HG03039 (cell line): ENCODE data around the gene RAB24.

Source experiments
- ATAC-seq: cut with Tn5 transposase; IDR thresholded peaks from one replicate; pipeline ENCODE4 v1.9.1; 2021; ENCODE audit warnings: mild to moderate bottlenecking, moderate library complexity; ENCODE audit not compliant: unreplicated experiment

RAB24 gene

GRCh38 chr5:177333420-177334154, 30.1 kb upstream of the RAB24 start:
- no peak for ATAC-seq

- no peak for ATAC-seq
These were observed 29.4 kb upstream of the RAB24 start for GRCh38 chr5:177332896-177333260.

GRCh38 chr5:177332031-177332895, 28.7 kb upstream of the RAB24 start:
- ATAC-seq, result no peak

GRCh38 chr5:177330991-177331842, 27.7 kb upstream of the RAB24 start:
- no peak for ATAC-seq

GRCh38 chr5:177329883-177330282, 26.4 kb upstream of the RAB24 start:
- no peak for ATAC-seq

GRCh38 chr5:177328545-177329231, 25.2 kb upstream of the RAB24 start:
- no peak for ATAC-seq

- ATAC-seq, result no peak
These were observed 24.3 kb upstream of the RAB24 start for GRCh38 chr5:177327539-177328522.

- ATAC-seq, result no peak
These were observed 22.4 kb upstream of the RAB24 start for GRCh38 chr5:177325868-177326381.

GRCh38 chr5:177320879-177321278, 17.4 kb upstream of the RAB24 start:
- no peak for ATAC-seq

- no peak for ATAC-seq
These were observed 16.5 kb upstream of the RAB24 start for GRCh38 chr5:177319913-177320588.

GRCh38 chr5:177317959-177318377, 14.4 kb upstream of the RAB24 start:
- ATAC-seq, result no peak

- ATAC-seq, result no peak
These were observed 12.5 kb upstream of the RAB24 start for GRCh38 chr5:177316005-177316404.

GRCh38 chr5:177315411-177315810, 11.9 kb upstream of the RAB24 start:
- no peak for ATAC-seq

- ATAC-seq, result no peak
These were observed 11.1 kb upstream of the RAB24 start for GRCh38 chr5:177314376-177315342.

- no peak for ATAC-seq
These were observed 10.2 kb upstream of the RAB24 start for GRCh38 chr5:177313561-177314259.

- ATAC-seq, result no peak
These were observed 9.2 kb upstream of the RAB24 start for GRCh38 chr5:177312649-177313181.
